K562 (cell line): ENCODE data around the gene PPIF. TPM values are rescaled to one million over a fixed set of nuclear protein-coding genes. Genes with fewer than 3 reads are reported as not detected.

ENCODE experiments used
- polyA plus RNA-seq, 8 experiments: library from polyadenylated mRNA; depleted of rRNA in 4 of 8; stranded (reverse) in 5 of 8; unstranded in 3 of 8; fragments of >200 nt; fragmentation: Nextera tagmentation in 2 of 8; fragmentation: Illumina TruSeq in 1 of 8; extraction: Ambion mirVana in 2 of 8; extraction: Trizol in 1 of 8; gene quantifications; 2 replicates each; pipeline versions ENCODE4 v1.2.1 to v1.2.3, GENCODE V29; 2011 to 2014; ENCODE audit warnings: inconsistent platforms in 1 of 8, missing spikeins in 1 of 8
- total RNA-seq, 7 experiments: library from RNA; depleted of rRNA in 6 of 7; stranded (reverse); fragments of >200 nt in 6 of 7; fragmentation: Illumina TruSeq in 2 of 7; extraction: Trizol in 2 of 7; gene quantifications; 2 replicates each; pipeline versions ENCODE4 v1.2.1 to v1.2.3, GENCODE V29; 2011 to 2021; ENCODE audit warnings: low replicate concordance in 1 of 7
- TF ChIP-seq, protein P1 (sequence below): IDR thresholded peaks from 3 replicates; pipeline ENCODE4 v1.6.1; 2011; ENCODE audit warnings: borderline replicate concordance, mild to moderate bottlenecking, moderate library complexity; ENCODE audit not compliant: insufficient read length; ENCODE audit errors: extremely low read depth
- TF ChIP-seq, protein P2 (sequence below): sonication (generic); formaldehyde crosslinking; IDR thresholded peaks from 2 replicates; pipeline ENCODE4 v1.8.1; 2023; ENCODE audit warnings: missing genetic modification reagents, mild to moderate bottlenecking, borderline replicate concordance

Gene PPIF
- total and polyA plus RNA-seq, 9 of the 15 experiments (the other 6 are each of a cell fraction or from before 2014, with no cell fraction given) = 40.9 to 287 (median 117) TPM

DNA sequence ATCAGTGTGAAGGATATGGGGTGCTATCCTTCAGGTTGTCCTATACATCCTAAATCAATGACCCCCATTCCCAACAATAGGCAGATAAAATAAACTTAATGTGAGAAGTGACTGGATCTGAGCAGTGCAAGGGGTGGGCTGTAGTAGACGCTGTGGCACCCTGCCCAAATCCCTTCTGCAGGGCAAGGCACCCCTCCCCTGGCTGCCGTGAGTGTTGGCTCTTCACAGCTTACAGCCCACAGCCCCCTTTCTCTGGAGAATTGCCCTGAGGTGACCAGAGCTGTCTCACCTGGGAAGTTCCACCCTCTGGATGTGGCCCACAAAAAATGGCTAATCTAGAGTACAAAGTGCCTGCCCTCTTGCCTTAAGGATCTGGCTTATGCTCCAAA lies 25.8 kb upstream of the PPIF start (continued):
- TF ChIP-seq, protein P1, sequence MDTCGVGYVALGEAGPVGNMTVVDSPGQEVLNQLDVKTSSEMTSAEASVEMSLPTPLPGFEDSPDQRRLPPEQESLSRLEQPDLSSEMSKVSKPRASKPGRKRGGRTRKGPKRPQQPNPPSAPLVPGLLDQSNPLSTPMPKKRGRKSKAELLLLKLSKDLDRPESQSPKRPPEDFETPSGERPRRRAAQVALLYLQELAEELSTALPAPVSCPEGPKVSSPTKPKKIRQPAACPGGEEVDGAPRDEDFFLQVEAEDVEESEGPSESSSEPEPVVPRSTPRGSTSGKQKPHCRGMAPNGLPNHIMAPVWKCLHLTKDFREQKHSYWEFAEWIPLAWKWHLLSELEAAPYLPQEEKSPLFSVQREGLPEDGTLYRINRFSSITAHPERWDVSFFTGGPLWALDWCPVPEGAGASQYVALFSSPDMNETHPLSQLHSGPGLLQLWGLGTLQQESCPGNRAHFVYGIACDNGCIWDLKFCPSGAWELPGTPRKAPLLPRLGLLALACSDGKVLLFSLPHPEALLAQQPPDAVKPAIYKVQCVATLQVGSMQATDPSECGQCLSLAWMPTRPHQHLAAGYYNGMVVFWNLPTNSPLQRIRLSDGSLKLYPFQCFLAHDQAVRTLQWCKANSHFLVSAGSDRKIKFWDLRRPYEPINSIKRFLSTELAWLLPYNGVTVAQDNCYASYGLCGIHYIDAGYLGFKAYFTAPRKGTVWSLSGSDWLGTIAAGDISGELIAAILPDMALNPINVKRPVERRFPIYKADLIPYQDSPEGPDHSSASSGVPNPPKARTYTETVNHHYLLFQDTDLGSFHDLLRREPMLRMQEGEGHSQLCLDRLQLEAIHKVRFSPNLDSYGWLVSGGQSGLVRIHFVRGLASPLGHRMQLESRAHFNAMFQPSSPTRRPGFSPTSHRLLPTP = no peak
- TF ChIP-seq, protein P2, sequence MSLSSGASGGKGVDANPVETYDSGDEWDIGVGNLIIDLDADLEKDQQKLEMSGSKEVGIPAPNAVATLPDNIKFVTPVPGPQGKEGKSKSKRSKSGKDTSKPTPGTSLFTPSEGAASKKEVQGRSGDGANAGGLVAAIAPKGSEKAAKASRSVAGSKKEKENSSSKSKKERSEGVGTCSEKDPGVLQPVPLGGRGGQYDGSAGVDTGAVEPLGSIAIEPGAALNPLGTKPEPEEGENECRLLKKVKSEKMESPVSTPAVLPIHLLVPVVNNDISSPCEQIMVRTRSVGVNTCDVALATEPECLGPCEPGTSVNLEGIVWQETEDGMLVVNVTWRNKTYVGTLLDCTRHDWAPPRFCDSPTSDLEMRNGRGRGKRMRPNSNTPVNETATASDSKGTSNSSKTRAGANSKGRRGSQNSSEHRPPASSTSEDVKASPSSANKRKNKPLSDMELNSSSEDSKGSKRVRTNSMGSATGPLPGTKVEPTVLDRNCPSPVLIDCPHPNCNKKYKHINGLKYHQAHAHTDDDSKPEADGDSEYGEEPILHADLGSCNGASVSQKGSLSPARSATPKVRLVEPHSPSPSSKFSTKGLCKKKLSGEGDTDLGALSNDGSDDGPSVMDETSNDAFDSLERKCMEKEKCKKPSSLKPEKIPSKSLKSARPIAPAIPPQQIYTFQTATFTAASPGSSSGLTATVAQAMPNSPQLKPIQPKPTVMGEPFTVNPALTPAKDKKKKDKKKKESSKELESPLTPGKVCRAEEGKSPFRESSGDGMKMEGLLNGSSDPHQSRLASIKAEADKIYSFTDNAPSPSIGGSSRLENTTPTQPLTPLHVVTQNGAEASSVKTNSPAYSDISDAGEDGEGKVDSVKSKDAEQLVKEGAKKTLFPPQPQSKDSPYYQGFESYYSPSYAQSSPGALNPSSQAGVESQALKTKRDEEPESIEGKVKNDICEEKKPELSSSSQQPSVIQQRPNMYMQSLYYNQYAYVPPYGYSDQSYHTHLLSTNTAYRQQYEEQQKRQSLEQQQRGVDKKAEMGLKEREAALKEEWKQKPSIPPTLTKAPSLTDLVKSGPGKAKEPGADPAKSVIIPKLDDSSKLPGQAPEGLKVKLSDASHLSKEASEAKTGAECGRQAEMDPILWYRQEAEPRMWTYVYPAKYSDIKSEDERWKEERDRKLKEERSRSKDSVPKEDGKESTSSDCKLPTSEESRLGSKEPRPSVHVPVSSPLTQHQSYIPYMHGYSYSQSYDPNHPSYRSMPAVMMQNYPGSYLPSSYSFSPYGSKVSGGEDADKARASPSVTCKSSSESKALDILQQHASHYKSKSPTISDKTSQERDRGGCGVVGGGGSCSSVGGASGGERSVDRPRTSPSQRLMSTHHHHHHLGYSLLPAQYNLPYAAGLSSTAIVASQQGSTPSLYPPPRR (CRISPR knock-in tag) = no peak
